ENCODE measurements around the gene ADAP1. TPM values are rescaled to one million over a fixed set of nuclear protein-coding genes. Genes with fewer than 3 reads are reported as not detected.
A peak's percentile ranks its signal among the peaks of the same experiment; 100 is the strongest.

Gene ADAP1
- total RNA-seq, 2 donors from 2014 or later, result 19.7 to 19.8 TPM

DNA sequence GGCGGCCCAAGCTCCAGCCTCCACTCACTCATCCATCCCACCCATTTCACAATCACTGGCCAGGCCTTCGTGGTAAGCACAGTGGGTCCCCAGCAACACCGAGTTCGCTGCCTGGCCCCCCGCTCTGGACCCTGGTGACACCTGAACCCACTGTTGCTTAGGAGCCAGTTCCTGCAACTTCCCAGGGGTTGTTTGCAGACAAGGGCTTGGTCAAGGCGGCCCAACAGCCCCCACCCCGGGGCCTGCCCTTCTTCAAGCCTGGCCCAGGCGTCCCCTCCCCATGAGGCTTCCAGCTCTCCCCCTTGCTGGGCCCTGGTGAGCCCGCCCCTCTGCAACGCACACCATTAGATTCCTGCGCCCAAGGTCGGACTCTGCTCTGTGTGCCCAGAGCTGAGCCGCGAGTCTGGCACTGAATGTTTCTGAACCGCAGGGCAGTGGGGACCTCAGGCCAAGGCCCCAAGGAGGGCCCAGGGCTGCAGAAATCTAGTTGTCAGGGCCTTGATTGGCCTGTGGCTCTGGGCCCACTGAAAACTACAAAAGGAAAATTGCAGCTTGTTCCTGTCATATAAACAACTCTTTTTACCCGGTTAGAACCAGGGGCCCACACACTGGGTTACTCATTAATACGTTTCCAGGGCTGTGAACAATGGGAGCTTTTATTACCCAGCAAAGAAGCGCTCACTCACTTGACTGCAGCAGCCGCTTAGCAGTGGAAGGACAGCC, 23.0 kb upstream of the ADAP1 start:
- Histone ChIP-seq H3K36me3 (replicated peaks in 1 of 2; ENCODE audit: insufficient read depth in 1 of 2, low read depth in 2 of 2) (no peaks in the 10 kb centered on the region), H3K4me3 (no peak overlapping the region), H3K4me1 (peaks cover 57% of the 10 kb centered on the region), H3K9me3 (no peaks in the 10 kb centered on the region), H3K27me3 (no peaks in the 10 kb centered on the region), H3K27ac (peak overlapping the region; percentile 96 to 99 (median 99))
- TF ChIP-seq POLR2A (IDR thresholded peaks at IDR 0.05), result peak in 2 of 3 donors; percentile 69 to 76
- TF ChIP-seq, protein P1, sequence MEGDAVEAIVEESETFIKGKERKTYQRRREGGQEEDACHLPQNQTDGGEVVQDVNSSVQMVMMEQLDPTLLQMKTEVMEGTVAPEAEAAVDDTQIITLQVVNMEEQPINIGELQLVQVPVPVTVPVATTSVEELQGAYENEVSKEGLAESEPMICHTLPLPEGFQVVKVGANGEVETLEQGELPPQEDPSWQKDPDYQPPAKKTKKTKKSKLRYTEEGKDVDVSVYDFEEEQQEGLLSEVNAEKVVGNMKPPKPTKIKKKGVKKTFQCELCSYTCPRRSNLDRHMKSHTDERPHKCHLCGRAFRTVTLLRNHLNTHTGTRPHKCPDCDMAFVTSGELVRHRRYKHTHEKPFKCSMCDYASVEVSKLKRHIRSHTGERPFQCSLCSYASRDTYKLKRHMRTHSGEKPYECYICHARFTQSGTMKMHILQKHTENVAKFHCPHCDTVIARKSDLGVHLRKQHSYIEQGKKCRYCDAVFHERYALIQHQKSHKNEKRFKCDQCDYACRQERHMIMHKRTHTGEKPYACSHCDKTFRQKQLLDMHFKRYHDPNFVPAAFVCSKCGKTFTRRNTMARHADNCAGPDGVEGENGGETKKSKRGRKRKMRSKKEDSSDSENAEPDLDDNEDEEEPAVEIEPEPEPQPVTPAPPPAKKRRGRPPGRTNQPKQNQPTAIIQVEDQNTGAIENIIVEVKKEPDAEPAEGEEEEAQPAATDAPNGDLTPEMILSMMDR (IDR thresholded peaks at IDR 0.05), result peak in 1 of 7 experiments; percentile 5
- 18 to 27% methylated on average over 13 to 19 of the region's 19 CpGs for WGBS, 2 donors
- peak; percentile 80 to 92 (median 87) for DNase-seq
- intact Hi-C loops (cut with DNase I), result no loop called here
- peak; percentile 70 for ATAC-seq

- no peaks in the 10 kb centered on the region for H3K27me3 ChIP-seq
- TF ChIP-seq, protein P1 (IDR thresholded peaks at IDR 0.05), result no peak
- no peaks in the 10 kb centered on the region for H3K9me3 ChIP-seq
- peak overlapping the region; percentile 96 to 99 (median 99) for H3K27ac ChIP-seq
- peaks cover 63% of the 10 kb centered on the region for H3K4me1 ChIP-seq
- ATAC-seq (no peak), DNase-seq (peak in 1 of 4 donors; percentile 46)
- intact Hi-C loops (cut with DNase I), result no loop called here
- no peak overlapping the region for H3K4me3 ChIP-seq
- 42 to 63% methylated on average over 9 to 19 of the region's 19 CpGs for WGBS, 2 donors
- no peaks in the 10 kb centered on the region for H3K36me3 ChIP-seq (replicated peaks in 1 of 2; ENCODE audit: insufficient read depth in 1 of 2, low read depth in 2 of 2)
Observed at GRCh38 chr7:976901-977325, 22.4 kb upstream of the ADAP1 start.

- intact Hi-C loops (cut with DNase I), result no loop called here
- Histone ChIP-seq H3K27me3 (no peaks in the 10 kb centered on the region), H3K9me3 (no peaks in the 10 kb centered on the region), H3K4me3 (peak overlapping the region; percentile 98 to 100), H3K36me3 (replicated peaks in 1 of 2; ENCODE audit: insufficient read depth in 1 of 2, low read depth in 2 of 2) (no peaks in the 10 kb centered on the region), H3K27ac (peak overlapping the region; percentile 96 to 99 (median 99)), H3K4me1 (peaks cover 64% of the 10 kb centered on the region)
- ATAC-seq, result no peak
- 29 to 44% methylated on average over 14 to 27 of the region's 28 CpGs for WGBS, 2 donors
- DNase-seq, result peak; percentile 44 to 56 (median 50)
- no peak for TF ChIP-seq POLR2A (IDR thresholded peaks at IDR 0.05)
- TF ChIP-seq, protein P1 (IDR thresholded peaks at IDR 0.05), result no peak
Observed at GRCh38 chr7:975702-976473, 21.4 kb upstream of the ADAP1 start.

DNA sequence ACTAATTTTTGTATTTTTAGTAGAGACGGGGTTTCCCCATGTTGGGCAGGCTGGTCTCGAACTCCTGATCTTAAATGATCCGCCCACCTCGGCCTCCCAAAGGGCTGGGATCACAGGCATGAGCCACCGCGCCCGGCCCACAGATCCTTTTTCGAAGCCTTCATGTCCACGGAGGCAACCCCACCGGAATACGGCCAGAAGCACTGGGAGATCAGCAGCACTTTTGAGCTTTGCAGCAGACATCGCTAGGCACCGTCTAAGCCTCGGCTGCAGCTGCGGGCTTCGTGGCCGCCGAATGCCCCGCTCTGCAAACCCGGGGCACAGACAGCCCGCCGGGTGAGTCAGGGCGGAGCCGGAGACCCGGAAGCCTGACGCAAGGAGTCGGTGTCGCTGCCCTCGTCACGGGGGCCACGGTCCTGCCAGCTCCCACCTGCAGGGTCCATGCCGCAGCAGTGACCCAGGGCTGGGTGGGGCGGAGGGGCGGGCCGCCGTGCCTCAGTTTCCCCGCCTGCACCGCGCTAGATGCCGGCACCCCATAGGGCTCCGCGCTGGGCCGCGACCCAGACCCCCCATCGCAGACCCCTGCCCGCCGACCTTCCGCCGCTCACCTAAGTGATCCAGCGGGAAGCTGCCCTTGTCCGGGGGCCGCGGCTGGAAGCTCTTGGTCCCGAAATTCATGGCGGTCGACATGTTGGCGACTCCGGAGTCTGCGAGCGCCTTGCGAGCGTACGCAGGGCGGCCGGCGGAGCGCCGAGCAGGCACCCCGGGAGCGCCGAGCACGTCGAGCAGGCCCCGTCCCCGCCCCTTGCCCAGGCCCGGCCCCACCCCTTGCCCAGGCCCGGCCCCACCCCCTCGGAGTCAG, 20.6 kb upstream of the ADAP1 start, which contains the start of gene COX19:
COX19 (minus strand) TSS at position 730 of the 862 bp plus-strand sequence; CDS start at position 690, 40 bp downstream.
- 1% methylated on average over 69 of the region's 78 CpGs; no CpG with 5 or more reads in 1 of the 2 donors for WGBS, 2 donors
- DNase-seq, result peak; percentile 91 to 93 (median 92)
- TF ChIP-seq POLR2A (IDR thresholded peaks at IDR 0.05), result peak; percentile 61 to 89 (median 87)
- TF ChIP-seq, protein P1 (IDR thresholded peaks at IDR 0.05), result no peak
- ATAC-seq, result peak; percentile 84
- Histone ChIP-seq H3K27ac (peak within 1 kb of the TSS; percentile 96 to 99 (median 99)), H3K9me3 (no peaks in the 10 kb centered on the region), H3K27me3 (no peaks in the 10 kb centered on the region), H3K4me1 (peaks cover 64% of the 10 kb centered on the region), H3K36me3 (replicated peaks in 1 of 2; ENCODE audit: insufficient read depth in 1 of 2, low read depth in 2 of 2) (no peaks in the 10 kb centered on the region), H3K4me3 (peak within 1 kb of the TSS; percentile 98 to 100)
- intact Hi-C loops (cut with DNase I), result no loop called here
